ENCODE results near the gene HAT1.
"Not testable (repeated sequence)": the region's sequence is repeated elsewhere in the genome, so short reads cannot be mapped to it uniquely, and the experiment has no call there.

DNA sequence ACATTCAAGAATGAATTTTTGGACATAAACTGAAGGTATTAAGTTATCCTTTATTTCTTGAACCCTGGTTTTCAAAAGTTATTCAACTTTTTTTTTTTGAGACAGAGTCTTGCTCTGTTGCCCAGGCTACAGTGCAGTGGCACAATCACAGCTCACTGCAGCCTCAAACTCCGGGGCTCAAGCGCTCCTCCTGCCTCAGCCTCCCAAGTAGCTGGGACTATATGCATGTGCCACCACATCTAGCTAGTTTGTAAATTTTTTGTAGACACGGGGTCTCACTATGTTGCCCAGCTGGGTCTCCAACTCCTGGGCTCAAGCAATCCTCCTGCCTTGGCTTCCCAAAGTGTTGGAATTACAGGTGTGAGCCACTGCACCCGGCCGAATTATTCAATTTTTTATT lies 74.8 kb downstream of the HAT1 start:
- not testable (repeated sequence) for TF ChIP-seq EZH2 (IDR thresholded peaks at IDR 0.05; ENCODE audit: borderline replicate concordance, low read depth, low read length, severe bottlenecking)
- TF ChIP-seq, protein P1, sequence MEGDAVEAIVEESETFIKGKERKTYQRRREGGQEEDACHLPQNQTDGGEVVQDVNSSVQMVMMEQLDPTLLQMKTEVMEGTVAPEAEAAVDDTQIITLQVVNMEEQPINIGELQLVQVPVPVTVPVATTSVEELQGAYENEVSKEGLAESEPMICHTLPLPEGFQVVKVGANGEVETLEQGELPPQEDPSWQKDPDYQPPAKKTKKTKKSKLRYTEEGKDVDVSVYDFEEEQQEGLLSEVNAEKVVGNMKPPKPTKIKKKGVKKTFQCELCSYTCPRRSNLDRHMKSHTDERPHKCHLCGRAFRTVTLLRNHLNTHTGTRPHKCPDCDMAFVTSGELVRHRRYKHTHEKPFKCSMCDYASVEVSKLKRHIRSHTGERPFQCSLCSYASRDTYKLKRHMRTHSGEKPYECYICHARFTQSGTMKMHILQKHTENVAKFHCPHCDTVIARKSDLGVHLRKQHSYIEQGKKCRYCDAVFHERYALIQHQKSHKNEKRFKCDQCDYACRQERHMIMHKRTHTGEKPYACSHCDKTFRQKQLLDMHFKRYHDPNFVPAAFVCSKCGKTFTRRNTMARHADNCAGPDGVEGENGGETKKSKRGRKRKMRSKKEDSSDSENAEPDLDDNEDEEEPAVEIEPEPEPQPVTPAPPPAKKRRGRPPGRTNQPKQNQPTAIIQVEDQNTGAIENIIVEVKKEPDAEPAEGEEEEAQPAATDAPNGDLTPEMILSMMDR (IDR thresholded peaks at IDR 0.05; ENCODE audit: borderline replicate concordance, extremely low read depth, low read length, poor library complexity, severe bottlenecking): not testable (repeated sequence)
